Measurements from ENCODE around the gene KCNJ9.

DNA sequence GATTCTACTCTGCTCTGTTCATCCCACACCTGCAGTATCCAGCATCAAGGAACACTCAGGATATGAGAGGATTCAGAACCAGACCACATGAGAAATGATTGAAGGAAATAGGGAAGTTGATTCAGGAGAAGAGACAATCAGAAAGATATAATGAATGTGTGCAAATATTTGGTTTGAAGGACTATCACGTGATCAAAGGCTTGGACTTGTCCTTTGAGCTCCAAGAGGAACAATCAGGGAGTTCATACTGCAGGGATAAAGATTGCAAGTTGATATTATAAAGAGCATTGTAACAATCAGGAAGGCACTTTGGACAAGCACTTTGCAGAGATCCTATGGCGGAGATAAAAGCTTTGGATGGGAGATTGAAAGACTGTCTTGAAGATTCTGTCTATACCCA, 35.7 kb upstream of the KCNJ9 start:
- TF ChIP-seq, protein P1, sequence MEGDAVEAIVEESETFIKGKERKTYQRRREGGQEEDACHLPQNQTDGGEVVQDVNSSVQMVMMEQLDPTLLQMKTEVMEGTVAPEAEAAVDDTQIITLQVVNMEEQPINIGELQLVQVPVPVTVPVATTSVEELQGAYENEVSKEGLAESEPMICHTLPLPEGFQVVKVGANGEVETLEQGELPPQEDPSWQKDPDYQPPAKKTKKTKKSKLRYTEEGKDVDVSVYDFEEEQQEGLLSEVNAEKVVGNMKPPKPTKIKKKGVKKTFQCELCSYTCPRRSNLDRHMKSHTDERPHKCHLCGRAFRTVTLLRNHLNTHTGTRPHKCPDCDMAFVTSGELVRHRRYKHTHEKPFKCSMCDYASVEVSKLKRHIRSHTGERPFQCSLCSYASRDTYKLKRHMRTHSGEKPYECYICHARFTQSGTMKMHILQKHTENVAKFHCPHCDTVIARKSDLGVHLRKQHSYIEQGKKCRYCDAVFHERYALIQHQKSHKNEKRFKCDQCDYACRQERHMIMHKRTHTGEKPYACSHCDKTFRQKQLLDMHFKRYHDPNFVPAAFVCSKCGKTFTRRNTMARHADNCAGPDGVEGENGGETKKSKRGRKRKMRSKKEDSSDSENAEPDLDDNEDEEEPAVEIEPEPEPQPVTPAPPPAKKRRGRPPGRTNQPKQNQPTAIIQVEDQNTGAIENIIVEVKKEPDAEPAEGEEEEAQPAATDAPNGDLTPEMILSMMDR (IDR thresholded peaks at IDR 0.05; ENCODE audit: insufficient read depth, low read depth, low read length): no peak
- no peak for TF ChIP-seq EZH2 (IDR thresholded peaks at IDR 0.05; ENCODE audit: insufficient read depth, low read length)

All from astrocyte (in vitro differentiated cells and primary cell).